PC-9 (cell line): ENCODE results near the gene PCYT2. TPM values are rescaled to one million over a fixed set of nuclear protein-coding genes. Genes with fewer than 3 reads are reported as not detected.
"Not testable (repeated sequence)": the region's sequence is repeated elsewhere in the genome, so short reads cannot be mapped to it uniquely, and the experiment has no call there.

ENCODE experiments used
- BruUV-seq: library from RNA; stranded (reverse); fragments of 400-500 nt; replicated peaks from 2 replicates; lab custom pipeline; 2021; lab: Mats Ljungman, UMichigan
- CTCF ChIA-PET: fragments of 300-600 bp; sonication (Branson Sonifier 250); formaldehyde crosslinking; loops from one replicate; lab custom pipeline; 2022; ENCODE audit warnings: antibody characterized with exemption; lab: Charles Lee
- POLR2A ChIA-PET: fragments of 300-600 bp; sonication (Branson Sonifier 250); formaldehyde crosslinking; loops from one replicate; lab custom pipeline; 2022; ENCODE audit warnings: antibody characterized with exemption; ENCODE audit not compliant: unreplicated experiment; lab: Charles Lee
- DNase-seq, 2 experiments: peaks; one replicate each; pipeline versions ENCODE4 v3.0.0 to v3.0.0-alpha.2; 2015 to 2022; ENCODE audit warnings: mixed read lengths in 1 of 2
- H2AFZ ChIP-seq: fragments of 200-600 bp; sonication (generic); 2 replicates; pipeline ENCODE4 v1.8.1; 2017; ENCODE audit warnings: antibody characterized with exemption
- H3F3A ChIP-seq: fragments of 200-600 bp; sonication (generic); 2 replicates; pipeline ENCODE4 v1.8.1; 2017; ENCODE audit warnings: antibody characterized with exemption, mild to moderate bottlenecking, low read depth; ENCODE audit not compliant: insufficient read depth
- H3K27ac ChIP-seq: fragments of 200-600 bp; sonication (generic); 2 replicates; pipeline ENCODE4 v1.6.1; 2016; ENCODE audit warnings: mixed run types
- H3K27me3 ChIP-seq: fragments of 200-600 bp; sonication (generic); 2 replicates; pipeline ENCODE4 v1.6.1; 2016; ENCODE audit warnings: low read depth, mixed run types; ENCODE audit not compliant: insufficient read depth
- H3K36me3 ChIP-seq: fragments of 200-600 bp; sonication (generic); 2 replicates; pipeline ENCODE4 v1.6.1; 2016; ENCODE audit warnings: low read depth, mixed run types
- H3K4me1 ChIP-seq: fragments of 200-600 bp; sonication (generic); replicated peaks from 2 replicates; pipeline ENCODE4 v1.6.1; 2016; ENCODE audit warnings: mixed run types; ENCODE audit not compliant: insufficient read depth
- H3K4me2 ChIP-seq: fragments of 200-600 bp; sonication (generic); 2 replicates; pipeline ENCODE4 v1.6.1; 2017; ENCODE audit warnings: mixed run types
- H3K4me3 ChIP-seq: fragments of 200-600 bp; sonication (generic); 2 replicates; pipeline ENCODE4 v1.6.1; 2016; ENCODE audit warnings: mixed run types
- H3K79me2 ChIP-seq: fragments of 200-600 bp; sonication (generic); 2 replicates; pipeline ENCODE4 v1.6.1; 2017; ENCODE audit warnings: low read depth, mixed run types
- H3K9me2 ChIP-seq: fragments of 200-600 bp; sonication (generic); 2 replicates; pipeline ENCODE4 v1.8.1; 2017; ENCODE audit warnings: mild to moderate bottlenecking; ENCODE audit not compliant: insufficient read depth
- H3K9me3 ChIP-seq: fragments of 200-600 bp; sonication (generic); 2 replicates; pipeline ENCODE4 v1.8.1; 2016; ENCODE audit warnings: low read depth; ENCODE audit not compliant: insufficient read depth
- H4K20me1 ChIP-seq: fragments of 200-600 bp; sonication (generic); 2 replicates; pipeline ENCODE4 v1.8.1; 2017; ENCODE audit not compliant: insufficient read depth
- EZH2 ChIP-seq: fragments of 200-600 bp; sonication (generic); IDR thresholded peaks from 2 replicates; pipeline ENCODE4 v1.8.0; 2017; ENCODE audit warnings: antibody characterized with exemption, low read depth
- intact Hi-C: fragments of 100-400 bp; cut with micrococcal nuclease; formaldehyde crosslinking; loops from one replicate; pipeline ENCODE4 v1.10.0; 2022; ENCODE audit not compliant: unreplicated experiment
- total RNA-seq: library from RNA; stranded (reverse); gene quantifications from 2 replicates; pipeline ENCODE4 v1.2.3, GENCODE V29; 2021
- TF ChIP-seq, protein P1 (sequence below): fragments of 200-600 bp; sonication (generic); conservative IDR thresholded peaks from 2 replicates; pipeline ENCODE4 v1.6.1; 2017; ENCODE audit warnings: mixed run types, antibody characterized with exemption, mild to moderate bottlenecking, moderate library complexity

The PCYT2 gene
- total RNA-seq, 1 experiment from 2014 or later: 82.2 TPM

DNA sequence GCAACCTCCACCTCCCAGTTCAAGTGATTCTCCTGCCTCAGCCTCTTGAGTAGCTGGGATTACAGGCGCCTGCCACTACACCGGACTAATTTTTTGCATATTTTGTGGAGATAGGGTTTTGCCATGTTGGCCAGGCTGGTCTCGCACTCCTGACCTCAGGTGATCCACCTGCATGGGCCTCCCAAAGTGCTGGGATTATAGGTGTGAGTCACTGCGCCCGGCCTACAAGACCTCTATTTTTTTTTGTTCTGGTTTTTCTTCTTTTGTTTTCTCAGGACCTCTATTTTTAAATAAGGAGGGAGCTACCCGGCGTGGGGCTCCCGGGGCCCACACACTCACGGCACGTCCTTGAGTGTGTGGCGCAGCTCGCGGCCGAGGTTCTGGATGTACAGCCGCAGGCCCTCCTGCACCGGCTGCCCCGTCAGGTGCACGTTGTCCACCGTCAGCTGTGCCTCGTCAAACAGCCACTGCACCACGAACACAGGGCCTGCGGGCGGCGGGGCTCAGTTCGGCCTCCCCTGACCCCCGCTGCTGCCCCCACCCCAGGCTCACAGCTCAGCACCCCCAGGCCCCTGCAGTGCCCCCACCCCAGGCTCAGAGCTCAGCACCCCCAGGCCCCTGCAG, 44.0 kb upstream of the PCYT2 start:
- Histone ChIP-seq H3K9me3 (no peaks in the 10 kb centered on the region), H3K27me3 (no peaks in the 10 kb centered on the region), H3K9me2 (no peaks in the 10 kb centered on the region), H4K20me1 (no peaks in the 10 kb centered on the region), H2AFZ (no peak overlapping the region), H3K4me1 (peaks cover 6% of the 10 kb centered on the region; the same call in 1 of the 2 replicates), H3K79me2 (no peaks in the 10 kb centered on the region), H3K27ac (no peak overlapping the region), H3K4me2 (no peak overlapping the region), H3F3A (peaks cover 7% of the 10 kb centered on the region), H3K4me3 (no peak overlapping the region), H3K36me3 (no peaks in the 10 kb centered on the region)
- TF ChIP-seq EZH2: no peak
- TF ChIP-seq, protein P1, sequence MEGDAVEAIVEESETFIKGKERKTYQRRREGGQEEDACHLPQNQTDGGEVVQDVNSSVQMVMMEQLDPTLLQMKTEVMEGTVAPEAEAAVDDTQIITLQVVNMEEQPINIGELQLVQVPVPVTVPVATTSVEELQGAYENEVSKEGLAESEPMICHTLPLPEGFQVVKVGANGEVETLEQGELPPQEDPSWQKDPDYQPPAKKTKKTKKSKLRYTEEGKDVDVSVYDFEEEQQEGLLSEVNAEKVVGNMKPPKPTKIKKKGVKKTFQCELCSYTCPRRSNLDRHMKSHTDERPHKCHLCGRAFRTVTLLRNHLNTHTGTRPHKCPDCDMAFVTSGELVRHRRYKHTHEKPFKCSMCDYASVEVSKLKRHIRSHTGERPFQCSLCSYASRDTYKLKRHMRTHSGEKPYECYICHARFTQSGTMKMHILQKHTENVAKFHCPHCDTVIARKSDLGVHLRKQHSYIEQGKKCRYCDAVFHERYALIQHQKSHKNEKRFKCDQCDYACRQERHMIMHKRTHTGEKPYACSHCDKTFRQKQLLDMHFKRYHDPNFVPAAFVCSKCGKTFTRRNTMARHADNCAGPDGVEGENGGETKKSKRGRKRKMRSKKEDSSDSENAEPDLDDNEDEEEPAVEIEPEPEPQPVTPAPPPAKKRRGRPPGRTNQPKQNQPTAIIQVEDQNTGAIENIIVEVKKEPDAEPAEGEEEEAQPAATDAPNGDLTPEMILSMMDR: no peak
- POLR2A ChIA-PET: interaction anchor here (0.6 to 0.9 kb wide), 3 partner anchors 67 to 390 kb away, joined by 3 to 5 read pairs (median 5); partner anchors contain the start of gene CENPX
- DNase-seq: peak; percentile 61 to 62
- CTCF ChIA-PET: interaction anchor here (0.7 to 1.4 kb wide), 4 partner anchors 12 to 66 kb away, joined by 3 to 5 read pairs (median 5); no protein-coding TSS in a partner anchor
- no TSS peak for BruUV-seq
- intact Hi-C loops: no loop called here

DNA sequence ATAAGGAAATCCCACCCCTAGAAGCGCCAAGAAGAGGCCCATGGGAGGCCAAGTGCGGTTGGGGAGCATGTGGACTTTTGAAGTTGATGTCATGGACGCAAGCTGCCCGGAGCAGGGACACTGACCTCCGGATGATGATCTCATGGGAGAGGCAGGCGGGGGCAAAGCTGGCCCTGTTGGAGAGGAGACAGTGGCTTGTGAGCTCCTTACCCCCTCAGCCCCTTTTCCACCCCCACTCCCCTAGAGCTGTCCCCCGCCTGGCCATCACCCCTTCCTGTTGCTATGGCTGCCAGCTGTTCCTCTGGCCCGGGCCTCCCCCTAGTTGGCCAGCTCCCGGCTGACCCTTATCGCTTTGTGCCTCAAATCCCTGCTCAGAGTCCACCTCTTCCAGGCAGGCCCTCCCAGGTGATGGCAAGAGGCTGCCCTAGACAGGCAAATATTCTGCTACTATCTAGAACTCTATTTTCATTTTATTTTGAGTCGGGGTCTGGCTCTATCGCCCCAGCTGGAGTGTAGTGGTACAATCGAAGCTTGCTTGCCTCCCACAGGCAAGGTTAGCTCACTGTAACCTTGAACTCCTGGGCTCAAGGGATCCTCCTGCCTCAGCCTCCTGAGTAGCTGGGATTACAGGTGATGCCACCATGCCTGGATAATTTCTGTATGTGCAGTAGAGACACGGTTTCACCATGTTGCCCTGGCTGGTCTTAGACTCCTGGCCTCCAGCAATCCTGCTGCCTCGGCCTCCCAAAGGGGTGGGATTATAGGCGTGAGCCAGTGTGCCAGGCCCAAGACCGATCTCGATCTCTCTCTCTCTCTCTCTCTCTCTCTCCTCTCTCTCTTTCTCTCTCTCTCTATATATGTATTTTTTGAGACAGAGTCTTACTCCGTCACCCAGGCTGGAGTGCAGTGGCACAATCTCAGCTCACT, 43.2 kb upstream of the PCYT2 start:
- Histone ChIP-seq H3K27me3 (no peaks in the 10 kb centered on the region), H3K9me2 (no peaks in the 10 kb centered on the region), H2AFZ (no peak overlapping the region), H3K9me3 (no peaks in the 10 kb centered on the region), H3K79me2 (no peaks in the 10 kb centered on the region), H3F3A (peaks cover 7% of the 10 kb centered on the region), H3K36me3 (no peaks in the 10 kb centered on the region), H4K20me1 (no peaks in the 10 kb centered on the region), H3K27ac (no peak overlapping the region), H3K4me1 (peaks cover 6% of the 10 kb centered on the region; the same call in 1 of the 2 replicates), H3K4me3 (no peak overlapping the region), H3K4me2 (no peak overlapping the region)
- DNase-seq: no peak
- POLR2A ChIA-PET: interaction anchor here (0.6 to 0.8 kb wide), 3 partner anchors 62 to 391 kb away, joined by 3 to 5 read pairs (median 3); no protein-coding TSS in a partner anchor
- CTCF ChIA-PET: interaction anchor here (0.7 to 1.4 kb wide), 4 partner anchors 11 to 67 kb away, joined by 3 to 20 read pairs (median 5); no protein-coding TSS in a partner anchor
- intact Hi-C loops: no loop called here
- TF ChIP-seq, protein P1: no peak
- no peak for TF ChIP-seq EZH2
- BruUV-seq: no TSS peak

DNA sequence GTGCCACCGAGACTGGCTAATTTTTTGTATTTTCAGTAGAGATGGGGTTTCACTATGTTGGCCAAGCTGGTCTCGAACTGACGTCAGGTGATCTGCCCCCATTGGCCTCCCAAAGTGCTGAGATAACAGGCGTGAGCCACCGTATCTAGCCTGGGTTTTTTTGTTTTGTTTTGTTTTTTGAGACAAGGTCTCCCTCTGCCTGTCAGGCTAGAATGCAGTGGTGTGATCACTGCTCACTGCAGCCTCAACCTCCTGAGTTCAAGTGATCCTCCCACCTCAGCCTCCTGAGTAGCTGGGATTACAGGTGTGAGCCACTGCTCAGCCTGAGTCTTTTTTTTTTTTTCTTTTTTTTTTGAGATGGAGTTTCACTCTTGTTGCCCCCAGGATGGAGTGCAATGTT, 42.2 kb upstream of the PCYT2 start:
- H3F3A ChIP-seq, H3K27me3 ChIP-seq, H3K79me2 ChIP-seq, H3K9me3 ChIP-seq, DNase-seq, intact Hi-C loops, H4K20me1 ChIP-seq, H3K9me2 ChIP-seq, H3K27ac ChIP-seq, H3K4me3 ChIP-seq, H3K4me1 ChIP-seq, H2AFZ ChIP-seq, BruUV-seq, H3K36me3 ChIP-seq, H3K4me2 ChIP-seq: not testable (repeated sequence)
- ChIA-PET POLR2A (interaction anchor here (0.8 kb wide), 1 partner anchor 61 kb away, joined by 3 read pairs; no protein-coding TSS in a partner anchor), CTCF (interaction anchor here (0.6 to 0.9 kb wide), 3 partner anchors 47 to 1751 kb away, joined by 6 to 20 read pairs (median 9); no protein-coding TSS in a partner anchor)
